ENCODE data around the gene ZNF705A.
"Not testable (repeated sequence)": the region's sequence is repeated elsewhere in the genome, so short reads cannot be mapped to it uniquely, and the experiment has no call there.

Gene ZNF705A

DNA sequence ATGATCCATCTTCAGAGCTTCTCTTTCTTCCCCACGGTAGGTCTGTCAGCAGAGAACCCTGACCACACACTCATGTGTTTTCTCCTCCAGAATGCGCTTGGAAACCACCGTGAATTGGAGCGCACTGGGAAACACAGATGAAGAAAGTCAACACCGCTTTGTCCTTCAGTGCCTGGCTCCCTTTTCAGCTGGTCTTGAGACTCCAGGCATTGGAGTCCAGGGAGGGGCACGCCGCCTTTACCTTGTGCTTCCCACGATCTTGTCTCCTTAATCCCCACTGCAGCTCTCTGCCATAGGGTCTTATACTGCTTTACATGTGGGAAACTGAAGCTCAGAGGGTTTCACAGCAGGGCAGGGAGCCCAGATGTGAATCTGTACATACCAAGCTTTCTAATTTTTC, 69.5 kb downstream of the ZNF705A start:
- no peaks in the 10 kb centered on the region for H3K27me3 Mint-ChIP-seq
- no peak for DNase-seq
- H3K4me1 Mint-ChIP-seq (ENCODE audit: low read depth): peaks cover 11% of the 10 kb centered on the region
- H3K36me3 Mint-ChIP-seq (ENCODE audit: low read depth): no peaks in the 10 kb centered on the region
- no peak overlapping the region for H3K4me3 Mint-ChIP-seq
- no peaks in the 10 kb centered on the region for H3K9me3 Mint-ChIP-seq
- H3K27ac Mint-ChIP-seq: peak overlapping the region; percentile 1

- Mint-ChIP-seq H3K4me1 (ENCODE audit: low read depth) (peaks cover 17% of the 10 kb centered on the region), H3K27ac (peak within 1 kb of the TSS; percentile 80), H3K4me3 (peak within 1 kb of the TSS; percentile 75)
- peak; percentile 62 for DNase-seq
- H3K36me3 Mint-ChIP-seq (ENCODE audit: low read depth); H3K27me3 Mint-ChIP-seq; H3K9me3 Mint-ChIP-seq: not testable (repeated sequence)
These were observed 70.3 kb downstream of the ZNF705A start, which contains the start of gene FAM90A1 for GRCh38 chr12:8226992-8227731. Gene FAM90A1 (minus strand): TSS chr12:8227618. CDS start chr12:8224832, 2,786 bp downstream.

DNA sequence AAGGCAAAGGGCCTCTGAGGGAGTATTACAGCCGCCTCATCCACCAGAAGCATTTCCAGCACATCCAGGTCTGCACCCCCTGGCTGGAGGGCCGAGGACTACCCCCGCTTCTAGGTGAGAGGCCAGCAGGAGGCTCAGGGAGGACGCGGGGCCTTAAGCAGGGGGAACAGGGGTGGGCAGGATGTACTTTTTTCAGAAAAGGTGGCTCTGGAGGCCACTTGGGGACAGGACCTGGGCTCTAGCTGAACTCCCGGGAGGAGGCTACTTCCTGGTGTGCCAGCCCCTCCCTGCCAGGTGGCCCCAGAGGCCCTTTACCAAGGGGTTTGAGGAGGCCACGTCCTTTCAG, 70.9 kb downstream of the ZNF705A start:
- peak overlapping the region; percentile 75 for H3K4me3 Mint-ChIP-seq

GRCh38 chr12:8228607-8229006, 71.8 kb downstream of the ZNF705A start:
- H3K27me3 Mint-ChIP-seq; H3K36me3 Mint-ChIP-seq (ENCODE audit: low read depth); H3K9me3 Mint-ChIP-seq; DNase-seq: not testable (repeated sequence)
- H3K4me3 Mint-ChIP-seq: peak overlapping the region; percentile 75
- H3K27ac Mint-ChIP-seq: peak overlapping the region; percentile 80
- peaks cover 17% of the 10 kb centered on the region for H3K4me1 Mint-ChIP-seq (ENCODE audit: low read depth)

More for the DNA sequence above, 70.9 kb downstream of the ZNF705A start:
- H3K27me3 Mint-ChIP-seq; H3K9me3 Mint-ChIP-seq; DNase-seq; H3K36me3 Mint-ChIP-seq (ENCODE audit: low read depth): not testable (repeated sequence)
- peak overlapping the region; percentile 80 for H3K27ac Mint-ChIP-seq
- peaks cover 17% of the 10 kb centered on the region for H3K4me1 Mint-ChIP-seq (ENCODE audit: low read depth)

DNA sequence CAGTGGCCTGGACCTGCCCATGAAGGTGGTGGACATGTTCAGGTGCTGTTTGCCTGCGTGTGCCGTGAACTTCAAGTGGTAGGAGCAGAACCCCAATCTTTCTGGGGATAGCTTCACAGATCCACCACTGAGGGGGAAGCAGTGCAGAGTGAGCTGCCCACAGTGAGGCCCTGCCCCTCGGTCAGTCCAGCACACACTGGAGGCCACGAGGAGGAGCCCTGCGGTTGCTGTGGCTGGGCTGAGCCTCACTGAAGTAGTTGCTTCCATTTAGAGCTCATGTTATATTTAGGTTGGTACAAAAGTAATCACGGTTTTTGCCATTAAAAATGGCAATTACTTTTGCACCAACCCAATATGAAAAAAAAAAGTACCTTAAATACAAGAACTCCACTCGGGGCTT, 72.7 kb downstream of the ZNF705A start:
- H3K36me3 Mint-ChIP-seq (ENCODE audit: low read depth); H3K27ac Mint-ChIP-seq; H3K9me3 Mint-ChIP-seq; H3K4me3 Mint-ChIP-seq; H3K27me3 Mint-ChIP-seq; DNase-seq: not testable (repeated sequence)
- H3K4me1 Mint-ChIP-seq (ENCODE audit: low read depth): peaks cover 17% of the 10 kb centered on the region
